Hepatic stellate cell (primary cell): Measurements from ENCODE around the gene BAX.

ENCODE experiments used
- DNase-seq: peaks from one replicate; pipeline ENCODE4 v3.0.0; 2011; ENCODE audit warnings: low spot score

Gene BAX

DNA sequence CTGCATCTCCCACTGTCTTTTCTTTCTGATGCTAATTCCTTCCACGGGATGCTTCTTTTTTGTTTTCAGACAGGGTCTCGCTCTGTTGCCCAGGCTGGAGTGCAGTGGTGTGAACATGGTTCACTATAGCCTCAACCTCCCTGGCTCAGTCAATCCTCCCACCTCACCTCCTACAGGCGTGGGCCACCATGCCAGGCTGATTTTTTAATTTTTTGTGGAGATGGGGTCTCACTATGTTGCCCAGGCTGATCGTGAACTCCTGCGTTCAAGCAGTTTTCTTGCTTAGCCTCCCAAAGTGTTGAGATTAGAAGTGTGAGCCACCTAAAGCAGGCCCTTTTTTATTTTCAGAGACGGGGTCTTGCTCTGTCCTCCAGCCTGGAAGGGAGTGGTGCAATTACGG, 33.6 kb downstream of the BAX start:
- no peak for DNase-seq

DNA sequence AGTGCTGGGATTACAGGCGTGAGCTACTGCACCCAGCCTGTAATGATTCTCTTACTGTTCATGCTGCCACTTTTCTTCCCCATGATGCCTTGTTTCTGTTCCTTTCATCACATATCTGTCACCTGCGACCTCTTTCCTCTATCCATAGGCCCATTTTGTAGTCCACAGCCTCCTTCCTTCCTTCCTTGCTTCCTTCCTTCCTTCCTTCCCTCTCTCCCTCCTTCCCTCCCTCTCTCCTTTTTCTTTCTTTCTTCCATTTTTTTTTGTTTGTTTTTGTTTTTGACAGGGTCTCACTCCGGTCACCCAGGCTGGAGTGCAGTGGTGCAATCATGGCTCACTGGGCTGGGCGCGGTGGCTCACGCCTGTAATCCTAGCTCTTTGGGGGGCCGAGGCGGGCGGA, 34.2 kb downstream of the BAX start:
- DNase-seq: no peak

DNA sequence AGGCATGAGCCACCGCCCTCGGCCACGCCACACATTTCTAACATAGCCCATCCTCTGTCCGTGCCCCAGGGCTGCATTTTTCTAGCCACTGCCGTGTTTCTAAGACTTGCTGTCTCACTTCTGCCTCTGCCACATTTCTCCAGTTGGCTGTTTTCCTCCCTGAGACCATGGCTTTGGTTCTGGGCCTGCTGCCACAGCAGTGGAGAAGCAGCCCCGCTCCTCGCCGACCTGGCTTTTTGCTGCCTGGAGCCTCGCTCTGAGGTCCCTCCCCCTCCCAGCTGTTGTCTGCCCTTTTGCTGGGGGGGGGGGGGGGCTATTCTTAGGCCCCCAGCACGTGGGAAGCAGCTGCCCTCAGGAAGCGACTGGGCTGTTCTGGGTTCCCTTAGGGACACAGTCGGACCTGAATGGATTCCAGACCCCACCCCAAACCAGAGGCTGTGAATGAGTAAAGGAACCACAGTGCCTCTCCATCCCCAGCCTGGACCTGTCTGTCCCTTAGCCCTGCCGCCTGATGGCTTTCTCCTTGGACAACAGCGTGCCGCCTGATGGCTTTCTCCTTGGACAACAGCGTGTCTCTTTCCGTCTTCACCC, 35.1 kb downstream of the BAX start:
- no peak for DNase-seq

DNA sequence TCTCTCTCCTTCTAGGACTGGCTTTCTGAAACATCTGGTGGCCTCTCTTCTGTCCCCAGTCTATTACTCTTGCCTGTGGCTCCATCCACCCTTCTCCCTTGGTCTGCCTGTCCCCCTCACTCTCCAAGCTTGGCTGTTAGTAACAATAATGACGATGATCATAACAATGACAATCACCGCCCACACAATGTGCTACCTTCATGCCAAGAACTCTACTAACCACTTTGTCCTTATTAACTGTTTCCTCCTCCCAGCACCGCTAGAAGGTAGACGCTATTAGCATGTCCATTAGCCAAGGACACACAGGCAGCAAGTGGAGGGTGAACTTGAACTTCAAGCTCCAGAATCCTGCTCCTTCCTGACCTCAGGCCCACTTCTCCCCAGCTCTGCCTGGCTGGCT, 35.7 kb downstream of the BAX start:
- DNase-seq: no peak

DNA sequence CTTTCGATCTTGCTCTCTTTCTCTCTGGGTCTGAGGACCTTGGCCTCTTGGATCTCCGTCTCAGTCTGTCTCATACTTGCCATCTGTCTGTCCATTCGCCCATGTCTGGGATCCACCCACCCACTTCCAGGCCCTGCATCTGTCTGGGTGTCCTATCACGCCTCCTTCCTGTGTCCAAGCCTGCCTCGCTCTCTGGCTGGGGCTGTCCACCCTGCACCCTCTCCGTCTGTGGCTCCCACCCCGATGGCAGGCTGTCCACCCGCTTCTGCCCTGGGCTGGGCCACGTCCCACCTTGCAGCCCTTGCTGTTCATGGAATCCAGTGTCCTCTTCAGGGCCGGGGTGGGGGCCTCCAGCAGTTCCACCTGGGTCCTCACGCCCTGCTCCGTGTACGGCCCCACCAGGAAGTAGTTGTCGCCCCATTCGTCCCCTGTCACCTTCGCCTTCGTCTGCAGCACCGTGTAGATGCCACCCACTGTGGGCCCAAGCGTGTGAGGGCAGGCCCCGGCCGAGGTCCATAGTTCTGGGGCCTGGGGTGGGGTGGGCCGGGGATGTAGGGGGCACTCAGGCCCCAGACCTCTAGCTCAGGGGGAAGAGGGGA, 36.4 kb downstream of the BAX start:
- no peak for DNase-seq

DNA sequence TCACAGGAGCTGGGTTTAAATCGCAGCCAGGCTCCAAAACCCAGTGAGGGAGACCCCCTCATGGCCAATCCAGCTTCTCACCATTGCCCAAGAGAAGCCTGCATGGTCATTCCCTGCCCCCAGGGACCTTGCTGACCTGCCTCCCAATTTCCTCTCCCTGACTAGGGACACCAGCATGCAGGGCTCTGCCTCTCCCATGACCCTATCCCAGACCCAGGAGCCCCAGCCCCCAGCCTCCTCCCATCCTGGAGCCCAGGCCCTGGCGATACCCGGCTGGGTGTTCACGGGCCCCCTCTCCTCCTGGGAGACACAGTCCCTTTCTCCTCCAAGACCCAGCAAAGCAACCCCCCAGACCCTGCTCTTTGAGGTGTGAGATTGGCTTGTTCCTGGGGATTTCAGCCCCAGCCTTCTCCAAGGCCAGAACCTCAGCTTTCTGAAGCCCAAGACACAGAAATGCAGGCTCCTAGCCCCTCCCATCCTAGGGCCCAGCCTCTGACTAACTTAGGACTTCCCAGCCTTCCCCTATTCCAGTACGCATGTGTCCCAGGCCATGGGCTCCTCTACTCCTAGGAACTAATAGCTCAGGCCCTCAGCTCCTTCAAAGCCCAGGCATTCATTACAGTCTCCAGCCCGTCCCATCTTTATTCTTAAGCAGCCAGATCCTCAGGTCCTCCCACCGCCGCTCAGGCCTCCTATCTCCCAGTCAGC, 37.4 kb downstream of the BAX start:
- peak; percentile 97 for DNase-seq

DNA sequence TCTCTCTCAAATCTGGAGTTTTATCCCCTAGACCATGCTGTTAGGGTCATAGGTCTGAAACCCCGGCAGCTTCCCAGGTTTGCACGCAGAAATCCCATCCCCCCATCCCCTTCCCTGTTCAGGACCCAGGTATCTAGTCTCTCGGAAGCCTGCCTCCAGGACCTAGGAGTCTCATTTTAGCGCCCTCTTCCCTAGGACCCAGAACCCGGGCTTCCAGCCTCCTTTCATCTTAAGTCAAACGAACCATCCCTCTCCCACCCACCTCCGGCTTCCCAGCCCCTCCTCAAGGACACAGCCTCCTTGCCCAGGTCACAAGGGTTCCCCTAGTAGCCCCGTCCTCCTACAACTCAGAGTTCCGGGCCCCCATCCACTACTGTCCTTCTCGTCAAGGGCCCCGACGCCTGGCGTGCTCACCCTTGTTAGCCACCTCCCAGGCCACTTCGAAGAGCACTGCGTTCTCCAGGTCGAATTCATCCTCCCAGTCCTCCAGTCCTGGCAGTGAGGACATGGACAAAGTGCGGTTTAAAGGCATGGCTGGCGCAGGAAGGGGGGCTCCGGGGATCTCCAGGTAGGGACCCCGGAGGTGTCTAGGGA, 38.0 kb downstream of the BAX start:
- no peak for DNase-seq

DNA sequence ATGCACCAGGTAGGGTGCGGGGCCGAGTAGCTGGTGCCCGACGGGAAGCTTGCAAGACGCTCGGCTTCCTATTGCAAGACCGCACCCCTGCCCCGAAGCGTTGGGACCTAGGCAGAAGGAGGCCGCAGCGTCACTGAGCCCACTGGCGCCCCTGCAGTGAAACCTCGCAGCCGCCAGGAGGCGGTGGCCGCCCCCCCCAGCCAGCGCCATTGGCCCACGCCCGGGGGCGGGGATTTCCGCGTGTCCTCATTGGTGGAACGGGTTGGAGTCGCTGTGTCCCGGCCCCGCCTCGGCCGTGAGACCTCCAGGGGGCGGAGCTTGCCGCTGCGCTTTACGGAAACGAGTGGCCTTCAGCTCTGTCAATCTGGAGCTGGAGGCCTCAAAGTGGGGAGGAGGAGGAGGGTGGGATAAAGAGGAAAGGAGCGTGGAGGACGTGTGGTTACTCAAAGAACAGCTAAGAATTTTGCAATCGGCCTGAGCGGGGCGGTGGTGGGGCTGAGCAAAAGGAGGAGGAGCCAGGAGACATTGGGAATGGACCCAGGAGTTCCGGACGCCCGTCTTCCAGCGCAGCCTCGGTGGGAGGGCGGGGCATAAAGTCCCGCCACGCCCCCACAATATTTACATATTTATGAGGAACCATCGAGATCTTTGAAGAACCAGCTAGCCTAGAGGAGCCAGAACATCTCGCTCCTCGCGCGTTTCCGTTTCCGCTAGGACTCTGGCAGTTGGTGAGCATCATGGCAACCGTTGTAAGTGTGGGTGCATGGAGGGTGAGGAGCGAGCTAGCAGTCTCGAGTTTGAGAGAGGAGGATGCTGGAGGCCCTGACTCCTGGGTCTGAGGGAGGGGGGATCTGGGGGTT, 38.7 kb downstream of the BAX start, which contains the start of the genes GYS1 and RUVBL2:
TSS of gene GYS1 (minus strand) at position 135 of the 860 bp plus-strand sequence. CDS start 197 bp downstream, outside the sequence.
TSS of gene RUVBL2 (plus strand) at position 713 of the 860 bp plus-strand sequence. CDS start at position 738, 25 bp downstream.
- DNase-seq: peak; percentile 99

DNA sequence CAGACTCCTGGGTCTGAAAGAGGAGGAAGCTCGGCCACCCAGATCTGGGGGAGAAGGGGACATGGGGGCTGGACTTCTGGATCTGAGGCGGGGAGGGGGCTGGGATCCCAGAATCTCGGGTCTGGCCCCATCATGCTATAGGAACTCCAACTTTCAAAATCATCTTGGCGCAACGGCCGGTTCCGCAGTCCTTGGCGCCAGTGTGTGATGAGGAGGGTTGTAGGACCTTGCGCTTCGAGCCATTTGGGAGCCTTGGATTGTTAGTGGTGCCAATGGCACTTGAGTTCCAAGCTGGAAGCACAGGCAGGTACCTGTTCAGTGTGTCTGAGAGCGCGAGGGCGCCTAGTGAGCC, 39.3 kb downstream of the BAX start:
- no peak for DNase-seq

DNA sequence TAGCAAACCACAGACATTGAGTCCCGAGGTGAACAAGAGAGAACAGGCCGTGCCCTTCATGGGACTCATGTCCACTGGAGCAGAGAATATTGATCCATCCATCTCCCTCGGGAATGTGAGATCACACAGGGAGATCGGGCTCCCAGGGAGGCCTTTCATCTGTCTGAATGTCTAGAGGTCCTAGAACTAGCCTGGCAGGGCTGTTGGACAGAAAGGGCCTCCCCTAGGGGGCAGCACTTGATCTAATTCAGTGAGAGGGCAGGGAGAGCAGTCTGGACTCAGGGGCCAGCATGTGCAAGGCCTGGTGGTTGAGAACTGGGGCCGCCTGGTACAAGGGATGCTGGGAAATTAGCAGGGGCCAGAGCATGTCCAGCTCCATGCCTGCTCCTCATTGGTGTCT, 43.3 kb downstream of the BAX start:
- DNase-seq: no peak

DNA sequence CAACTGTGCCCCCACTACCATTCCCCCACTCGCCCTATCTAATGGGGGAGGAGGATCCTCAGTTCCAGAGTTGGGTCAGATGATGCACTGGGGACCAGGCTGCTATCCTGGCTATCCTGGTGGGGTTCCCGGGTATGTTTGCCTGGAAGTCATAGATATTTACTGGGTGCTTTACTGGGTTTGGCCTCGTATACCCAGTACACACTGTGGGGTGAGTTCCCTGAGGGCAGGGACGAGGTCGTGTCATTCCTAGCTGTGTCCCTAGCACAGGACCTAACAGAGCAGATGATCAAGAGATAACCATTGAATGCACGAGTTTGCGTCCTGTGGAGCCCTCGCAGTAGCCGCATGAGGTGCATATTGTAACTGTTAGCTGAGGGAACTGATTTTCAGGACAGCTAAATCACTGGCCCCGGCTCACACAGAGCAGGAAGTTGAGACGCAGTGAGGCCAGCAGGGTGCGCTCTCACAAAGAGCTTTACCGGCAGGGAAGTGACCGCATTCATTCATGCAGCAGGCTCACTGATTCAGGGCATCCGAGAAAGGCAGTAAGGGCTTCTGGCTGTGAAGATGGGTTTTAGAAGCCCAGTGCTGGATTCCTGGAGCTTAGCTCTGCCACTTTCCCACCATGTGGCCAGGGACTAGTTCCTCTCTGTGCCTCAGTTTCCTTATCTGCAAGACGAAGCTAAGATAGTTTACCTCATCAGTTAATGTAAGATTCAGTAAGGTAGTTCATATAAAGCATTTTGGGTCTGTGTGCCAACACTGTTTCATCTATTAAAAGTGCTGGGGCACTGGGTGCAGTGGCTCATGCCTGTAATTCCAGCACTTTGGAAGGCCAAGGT, 45.0 kb downstream of the BAX start:
- peak; percentile 80 for DNase-seq

DNA sequence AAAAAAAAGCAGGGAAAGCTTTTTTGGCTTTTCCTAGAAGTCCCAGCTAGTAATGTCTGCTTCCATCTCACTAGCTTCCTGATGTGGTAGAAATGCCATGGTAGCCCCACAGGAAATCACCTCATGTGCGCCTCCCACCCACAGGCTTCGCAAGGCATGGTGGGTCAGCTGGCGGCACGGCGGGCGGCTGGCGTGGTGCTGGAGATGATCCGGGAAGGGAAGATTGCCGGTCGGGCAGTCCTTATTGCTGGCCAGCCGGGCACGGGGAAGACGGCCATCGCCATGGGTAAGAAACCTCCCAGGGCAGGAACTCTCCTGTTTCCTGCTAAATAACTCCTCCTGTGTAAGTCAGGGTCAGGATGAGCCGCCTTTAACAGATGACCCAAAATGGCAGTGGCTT, 49.5 kb downstream of the BAX start:
- no peak for DNase-seq

DNA sequence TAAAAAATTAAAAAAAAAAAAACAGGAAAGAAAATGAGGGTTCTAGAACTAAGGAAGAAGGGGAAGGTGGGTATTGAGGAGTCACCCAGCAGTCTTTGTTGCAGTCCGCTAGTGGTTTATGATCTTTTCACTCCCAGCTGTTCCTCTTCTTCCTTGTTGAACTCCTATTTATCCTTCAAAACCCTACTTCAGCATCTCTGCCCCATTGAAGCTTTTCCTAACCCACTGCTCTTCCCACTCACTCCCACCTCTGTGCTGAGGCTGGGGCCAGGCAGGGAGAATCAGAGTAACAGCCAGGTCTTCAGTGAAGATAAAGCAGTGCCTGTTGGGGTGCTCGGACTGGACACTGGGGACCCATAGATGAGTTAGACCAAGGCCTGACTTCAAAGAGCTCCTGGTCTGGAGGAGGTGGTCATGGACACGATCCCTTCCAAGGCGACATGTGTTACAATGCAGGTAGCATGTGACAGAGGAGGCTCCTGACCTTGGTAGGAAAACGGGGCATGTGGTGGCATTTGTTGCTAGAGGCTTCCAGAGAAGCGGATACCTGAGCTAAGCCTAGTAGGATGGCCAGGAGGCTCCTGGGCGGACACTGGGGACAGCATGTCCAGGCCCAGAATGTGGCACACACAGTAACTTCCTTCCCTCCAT, 50.4 kb downstream of the BAX start:
- no peak for DNase-seq

DNA sequence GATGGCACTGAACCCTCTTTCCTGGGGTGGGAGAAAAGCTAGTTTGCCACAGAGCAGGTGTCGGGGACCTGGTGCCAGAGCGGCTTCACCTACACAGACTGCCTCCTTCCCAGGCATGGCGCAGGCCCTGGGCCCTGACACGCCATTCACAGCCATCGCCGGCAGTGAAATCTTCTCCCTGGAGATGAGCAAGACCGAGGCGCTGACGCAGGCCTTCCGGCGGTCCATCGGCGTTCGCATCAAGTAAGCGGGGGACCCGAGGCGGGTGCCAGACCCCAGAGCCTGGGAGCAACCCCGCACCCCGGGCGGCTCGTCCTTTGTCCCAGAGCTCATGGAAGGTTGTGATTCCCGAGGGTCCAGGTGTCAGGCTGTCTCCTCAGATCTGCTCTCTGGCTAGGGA, 52.2 kb downstream of the BAX start:
- no peak for DNase-seq

DNA sequence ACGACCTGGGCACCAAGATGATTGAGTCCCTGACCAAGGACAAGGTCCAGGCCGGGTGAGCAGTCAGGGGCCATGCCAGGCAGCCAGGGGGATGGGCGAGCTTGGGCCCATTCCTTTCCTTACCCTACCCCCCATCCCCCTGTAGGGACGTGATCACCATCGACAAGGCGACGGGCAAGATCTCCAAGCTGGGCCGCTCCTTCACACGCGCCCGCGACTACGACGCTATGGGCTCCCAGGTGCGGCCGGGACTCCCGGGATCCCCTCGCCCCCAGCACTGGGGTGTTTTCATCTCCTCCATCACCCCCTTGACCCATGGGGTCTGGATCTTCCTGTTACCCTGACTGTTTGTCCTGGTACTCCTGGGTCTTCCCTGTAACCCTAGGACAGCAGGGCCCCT, 55.2 kb downstream of the BAX start:
- DNase-seq: no peak

DNA sequence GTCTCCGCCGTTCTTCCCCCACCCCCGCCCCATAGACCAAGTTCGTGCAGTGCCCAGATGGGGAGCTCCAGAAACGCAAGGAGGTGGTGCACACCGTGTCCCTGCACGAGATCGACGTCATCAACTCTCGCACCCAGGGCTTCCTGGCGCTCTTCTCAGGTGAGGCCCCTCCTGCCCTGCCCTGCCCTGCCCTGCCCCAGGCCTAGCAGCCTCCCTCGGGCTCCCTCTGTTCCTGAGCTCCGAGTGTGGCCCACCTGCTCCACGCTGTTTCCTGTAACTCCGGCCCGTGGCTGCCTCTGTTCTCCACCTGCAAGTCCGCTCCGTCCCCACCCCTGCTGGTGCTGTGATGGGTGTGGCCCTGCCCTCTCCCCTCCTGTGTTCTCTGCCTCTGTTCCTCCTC, 55.8 kb downstream of the BAX start:
- DNase-seq: no peak

DNA sequence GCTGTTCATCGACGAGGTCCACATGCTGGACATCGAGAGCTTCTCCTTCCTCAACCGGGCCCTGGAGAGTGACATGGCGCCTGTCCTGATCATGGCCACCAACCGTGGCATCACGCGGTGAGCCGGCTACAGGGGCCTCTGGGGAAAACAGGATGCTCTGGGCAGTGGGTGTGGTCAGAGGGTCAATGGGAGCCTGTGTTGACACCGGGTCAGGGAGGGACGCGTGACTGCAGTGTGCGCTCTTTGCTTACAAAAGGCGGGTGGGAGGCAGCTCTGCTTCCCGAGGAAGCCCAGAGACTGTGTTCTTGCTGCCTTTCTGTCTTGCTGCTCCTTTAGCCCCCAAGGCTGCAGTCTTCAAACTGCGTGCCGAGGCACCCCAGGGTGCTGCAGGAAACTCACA, 56.5 kb downstream of the BAX start:
- DNase-seq: no peak
